ENCODE results near the gene PGLYRP2.

- TF ChIP-seq CTCF (IDR thresholded peaks at IDR 0.05) (no peak), POLR2A (IDR thresholded peaks at IDR 0.05) (no peak), POLR2AphosphoS5 (IDR thresholded peaks at IDR 0.05) (no peak), EP300 (IDR thresholded peaks at IDR 0.05) (no peak)
Observed at GRCh38 chr19:15487038-15487437, 7.7 kb upstream of the PGLYRP2 start.

All from sigmoid colon (tissue), 4 donors.